Mammary microvascular endothelial cell (primary cell): Measurements from ENCODE around the gene ELL3. TPM values are rescaled to one million over a fixed set of nuclear protein-coding genes. Genes with fewer than 3 reads are reported as not detected.

Experiments
- total RNA-seq: library from RNA; depleted of rRNA; stranded (reverse); fragments of >200 nt; gene quantifications from 2 replicates; pipeline ENCODE4 v1.2.3, GENCODE V29; 2015

Gene ELL3, protein sequence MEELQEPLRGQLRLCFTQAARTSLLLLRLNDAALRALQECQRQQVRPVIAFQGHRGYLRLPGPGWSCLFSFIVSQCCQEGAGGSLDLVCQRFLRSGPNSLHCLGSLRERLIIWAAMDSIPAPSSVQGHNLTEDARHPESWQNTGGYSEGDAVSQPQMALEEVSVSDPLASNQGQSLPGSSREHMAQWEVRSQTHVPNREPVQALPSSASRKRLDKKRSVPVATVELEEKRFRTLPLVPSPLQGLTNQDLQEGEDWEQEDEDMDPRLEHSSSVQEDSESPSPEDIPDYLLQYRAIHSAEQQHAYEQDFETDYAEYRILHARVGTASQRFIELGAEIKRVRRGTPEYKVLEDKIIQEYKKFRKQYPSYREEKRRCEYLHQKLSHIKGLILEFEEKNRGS
- total RNA-seq, result 1.8 and 3.1 TPM in 2 replicates

DNA sequence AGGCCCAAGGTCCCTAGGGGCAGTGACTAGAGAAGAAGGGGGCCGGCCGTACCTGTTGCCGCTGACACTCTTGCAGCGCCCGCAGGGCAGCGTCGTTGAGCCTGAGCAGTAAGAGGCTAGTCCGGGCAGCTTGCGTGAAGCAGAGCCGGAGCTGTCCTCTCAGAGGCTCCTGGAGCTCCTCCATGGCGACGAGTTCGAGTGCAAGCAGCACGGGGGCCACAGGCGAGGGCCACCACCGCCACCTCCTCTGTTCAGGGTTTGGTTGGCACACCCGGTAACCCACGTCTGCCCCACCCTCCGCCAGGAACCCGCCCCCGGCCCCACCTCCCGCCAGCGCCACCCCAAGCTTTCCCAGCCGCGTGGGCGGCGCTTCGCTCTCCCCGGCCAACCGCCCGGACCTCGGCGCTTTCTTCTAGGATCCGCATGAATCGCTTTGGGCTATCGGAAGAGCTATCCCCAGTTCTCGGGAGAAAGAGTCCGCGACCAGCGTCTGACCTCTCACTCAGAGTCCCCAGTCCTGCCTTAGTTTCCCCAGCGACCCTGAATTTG, at the start of gene ELL3:
ELL3 (minus strand) TSS at position 249 of the 549 bp plus-strand sequence; CDS start at position 184, 65 bp downstream.

GRCh38 chr15:43824302-43825246, 47.8 kb upstream of the ELL3 start, which contains the start of gene MFAP1:
Gene MFAP1 (minus strand): TSS chr15:43824690. CDS start chr15:43824569, 121 bp downstream.

GRCh38 chr15:43800286-43801141, 23.7 kb upstream of the ELL3 start, which contains the start of gene HYPK:
Gene HYPK (plus strand): TSS chr15:43800599. CDS start chr15:43800623, 24 bp downstream.

DNA sequence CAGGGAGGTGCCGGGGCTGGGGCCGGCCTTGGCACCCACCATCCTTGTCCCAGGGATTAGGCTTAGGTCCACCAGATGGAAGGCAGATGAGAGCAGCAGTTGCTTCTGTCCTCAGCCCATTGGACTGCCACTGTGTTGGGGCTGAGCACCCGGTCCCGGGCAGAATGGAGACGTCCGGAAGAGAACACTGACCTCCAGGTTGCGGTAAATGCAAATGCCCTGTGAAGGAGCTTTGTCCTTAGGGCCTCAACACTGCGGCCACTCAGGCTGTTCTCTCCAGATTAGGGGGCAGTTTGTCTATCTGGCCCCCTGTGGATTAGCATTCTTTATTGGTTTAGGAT, 23.1 kb upstream of the ELL3 start, which contains the start of gene SERINC4:
SERINC4 (minus strand) TSS at position 276 of the 341 bp plus-strand sequence; CDS start at position 42, 234 bp downstream.

DNA sequence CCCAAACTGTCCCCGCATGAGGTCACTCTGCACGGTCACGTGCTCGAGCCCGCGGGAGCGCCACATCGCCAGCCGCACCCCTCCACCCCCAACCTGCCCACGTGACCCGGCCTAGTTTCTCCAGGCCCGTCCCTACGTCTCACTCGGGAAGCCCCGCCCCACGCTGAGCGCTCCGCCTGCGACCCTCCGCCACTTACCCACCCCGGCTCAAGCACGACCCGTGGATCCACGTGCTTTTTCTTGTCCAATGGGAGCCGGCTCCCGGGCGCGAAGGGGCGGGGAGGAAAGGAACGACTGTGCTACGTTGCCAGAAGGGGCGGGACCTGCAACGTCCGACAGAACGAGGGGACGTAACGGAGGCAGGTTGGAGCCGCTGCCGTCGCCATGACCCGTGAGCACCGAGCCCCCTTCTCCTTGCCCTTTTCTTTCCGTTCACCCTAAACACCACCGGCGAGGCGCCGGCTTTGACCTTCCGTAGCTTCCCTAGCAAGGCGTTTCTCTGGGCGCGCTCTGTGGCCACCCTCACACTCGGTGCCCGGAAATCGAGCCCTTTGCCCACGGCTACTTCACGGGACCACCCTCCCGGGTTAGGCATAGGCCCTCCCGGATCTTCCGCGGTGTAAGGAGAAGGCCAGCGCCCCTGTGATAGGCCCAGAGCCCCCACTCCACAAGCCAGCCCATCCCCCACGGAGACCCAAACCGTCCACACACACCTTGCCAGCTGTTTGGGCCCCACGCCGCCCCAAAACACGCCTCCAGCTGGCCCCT, 15.4 kb upstream of the ELL3 start, which contains the start of gene SERF2:
SERF2 (plus strand) TSS at position 328 of the 768 bp plus-strand sequence; CDS start at position 385, 57 bp downstream.

GRCh38 chr15:43746245-43746902, 30.4 kb downstream of the ELL3 start, which contains the start of gene PDIA3:
Gene PDIA3 (plus strand): TSS chr15:43746438. CDS start chr15:43746540, 102 bp downstream.

Other genes starting within 250 kb of the ELL3 start
- 7.4 and 22.0 TPM in 2 replicates for gene PPIP5K1, start 186.8 kb downstream of the ELL3 start, total RNA-seq
- gene CKMT1B, start 182.9 kb downstream of the ELL3 start, total RNA-seq, result not detected in 2 replicates
- gene STRC, start 158.2 kb downstream of the ELL3 start, total RNA-seq, result not detected in 2 replicates
- gene CATSPER2, start 128.1 kb downstream of the ELL3 start, total RNA-seq, result 0.33 and 3.0 TPM in 2 replicates
- not detected in 2 replicates for gene CKMT1A, start 83.1 kb downstream of the ELL3 start, total RNA-seq
- gene PDIA3, start 30.5 kb downstream of the ELL3 start, total RNA-seq, result 271 and 278 TPM in 2 replicates
- 1,358 and 1,405 TPM in 2 replicates for gene SERF2, start 15.4 kb upstream of the ELL3 start, total RNA-seq
- gene SERINC4, start 23.3 kb upstream of the ELL3 start, total RNA-seq, result 0.05 TPM in 1 of 2 replicates, not detected in the other
- gene HYPK, start 23.6 kb upstream of the ELL3 start, total RNA-seq, result 10.3 and 16.8 TPM in 2 replicates
- 22.1 and 23.7 TPM in 2 replicates for gene MFAP1, start 47.7 kb upstream of the ELL3 start, total RNA-seq
- 18.5 and 18.9 TPM in 2 replicates for gene WDR76, start 50.0 kb upstream of the ELL3 start, total RNA-seq